H9 (cell line): ENCODE measurements around the gene TESPA1. TPM values are rescaled to one million over a fixed set of nuclear protein-coding genes. Genes with fewer than 3 reads are reported as not detected.

Source experiments
- DNase-seq: peaks from one replicate; pipeline ENCODE4 v3.0.0-alpha.2; 2017
- H2AFZ ChIP-seq: one replicate; pipeline ENCODE4 v1.6.1; 2013; ENCODE audit warnings: mild to moderate bottlenecking, low read length, control low read depth, moderate library complexity
- H2AK5ac ChIP-seq: 2 replicates; pipeline ENCODE4 v1.6.1; 2013; ENCODE audit warnings: low read length, control low read depth, mixed read lengths; ENCODE audit not compliant: insufficient read length
- H2BK120ac ChIP-seq: one replicate; pipeline ENCODE4 v1.6.1; 2013; ENCODE audit warnings: low read depth, mild to moderate bottlenecking, low read length, control low read depth, inconsistent platforms; ENCODE audit not compliant: poor library complexity, severe bottlenecking
- H2BK12ac ChIP-seq: 2 replicates; pipeline ENCODE4 v1.6.1; 2013; ENCODE audit warnings: low read length, control low read depth, mixed read lengths, low read depth; ENCODE audit not compliant: insufficient read length
- H2BK15ac ChIP-seq: 2 replicates; pipeline ENCODE4 v1.6.1; 2013; ENCODE audit warnings: low read depth, low read length, control low read depth
- H2BK20ac ChIP-seq: one replicate; pipeline ENCODE4 v1.6.1; 2013; ENCODE audit warnings: low read depth, mild to moderate bottlenecking, low read length, control low read depth, inconsistent platforms; ENCODE audit not compliant: poor library complexity, severe bottlenecking
- H2BK5ac ChIP-seq: 2 replicates; pipeline ENCODE4 v1.6.1; 2013; ENCODE audit warnings: low read length, control low read depth, mixed read lengths; ENCODE audit not compliant: insufficient read length
- H3K14ac ChIP-seq: 2 replicates; pipeline ENCODE4 v1.6.1; 2013; ENCODE audit warnings: low read length, control low read depth; ENCODE audit not compliant: insufficient read depth
- H3K18ac ChIP-seq: 2 replicates; pipeline ENCODE4 v1.6.1; 2013; ENCODE audit warnings: low read depth, mild to moderate bottlenecking, mixed read lengths, low read length, control low read depth; ENCODE audit not compliant: insufficient read length
- H3K23ac ChIP-seq: 2 replicates; pipeline ENCODE4 v1.6.1; 2013; ENCODE audit warnings: low read length, control low read depth, mixed read lengths, low read depth; ENCODE audit not compliant: insufficient read length
- H3K23me2 ChIP-seq: 2 replicates; pipeline ENCODE4 v1.6.1; 2013; ENCODE audit warnings: low read depth, mild to moderate bottlenecking, mixed read lengths, low read length, control low read depth; ENCODE audit not compliant: insufficient read length, poor library complexity, severe bottlenecking
- H3K27ac ChIP-seq: 2 replicates; pipeline ENCODE4 v1.5.1; 2013; ENCODE audit warnings: low read length, control low read depth, mixed read lengths, low read depth; ENCODE audit not compliant: insufficient read length
- H3K27me3 ChIP-seq: 2 replicates; pipeline ENCODE4 v1.6.1; 2013; ENCODE audit warnings: low read length, control low read depth, inconsistent platforms; ENCODE audit not compliant: insufficient read depth
- H3K4ac ChIP-seq: 2 replicates; pipeline ENCODE4 v1.6.1; 2013; ENCODE audit warnings: low read depth, mild to moderate bottlenecking, control low read depth, inconsistent platforms, low read length, moderate library complexity
- H3K4me1 ChIP-seq: 2 replicates; pipeline ENCODE4 v1.6.1; 2013; ENCODE audit warnings: low read length, control low read depth, inconsistent platforms; ENCODE audit not compliant: insufficient read depth
- H3K4me2 ChIP-seq: 2 replicates; pipeline ENCODE4 v1.6.1; 2013; ENCODE audit warnings: low read length, control low read depth, mixed read lengths; ENCODE audit not compliant: insufficient read length, insufficient read depth
- H3K56ac ChIP-seq: 2 replicates; pipeline ENCODE4 v1.6.1; 2013; ENCODE audit warnings: low read depth, mild to moderate bottlenecking, mixed read lengths, low read length, control low read depth; ENCODE audit not compliant: insufficient read length
- H3K79me1 ChIP-seq: 2 replicates; pipeline ENCODE4 v1.6.1; 2013; ENCODE audit warnings: low read depth, mild to moderate bottlenecking, moderate library complexity, low read length, control low read depth, inconsistent platforms; ENCODE audit not compliant: insufficient read depth, poor library complexity, severe bottlenecking
- H3K79me2 ChIP-seq: 2 replicates; pipeline ENCODE4 v1.6.1; 2013; ENCODE audit warnings: low read length, control low read depth, inconsistent platforms; ENCODE audit not compliant: insufficient read depth
- H3K9ac ChIP-seq: 2 replicates; pipeline ENCODE4 v1.6.1; 2013; ENCODE audit warnings: low read length, control low read depth, mixed read lengths; ENCODE audit not compliant: insufficient read length; ENCODE audit errors: extremely low read depth
- H3K9me3 ChIP-seq: one replicate; pipeline ENCODE4 v1.6.1; 2013; ENCODE audit warnings: low read depth, low read length, inconsistent platforms; ENCODE audit not compliant: control insufficient read depth
- H3T11ph ChIP-seq: one replicate; pipeline ENCODE4 v1.6.1; 2013; ENCODE audit warnings: mild to moderate bottlenecking, low read length, control low read depth, inconsistent platforms
- H4K20me1 ChIP-seq: one replicate; pipeline ENCODE4 v1.6.1; 2013; ENCODE audit not compliant: control insufficient read depth, insufficient read length, insufficient read depth
- H4K5ac ChIP-seq: 2 replicates; pipeline ENCODE4 v1.6.1; 2013; ENCODE audit warnings: low read depth, mild to moderate bottlenecking, mixed read lengths, low read length, control low read depth; ENCODE audit not compliant: insufficient read length
- H4K8ac ChIP-seq: replicated peaks from 2 replicates; pipeline ENCODE4 v1.6.1; 2013; ENCODE audit warnings: low read length, control low read depth, mixed read lengths, low read depth; ENCODE audit not compliant: insufficient read length
- H4K91ac ChIP-seq: 2 replicates; pipeline ENCODE4 v1.6.1; 2013; ENCODE audit warnings: low read depth, mild to moderate bottlenecking, moderate library complexity, mixed read lengths, low read length, control low read depth; ENCODE audit not compliant: insufficient read length
- H3K27ac Mint-ChIP-seq, 3 experiments: 2 replicates in 2 of 3; 3 replicates in 1 of 3; pipeline ENCODE4 v1.8.0; 2020 to 2021; ENCODE audit warnings: mixed read lengths in 3 of 3, mild to moderate bottlenecking in 1 of 3, moderate library complexity in 1 of 3
- H3K27me3 Mint-ChIP-seq: 2 replicates; pipeline ENCODE4 v1.8.0; 2021; ENCODE audit warnings: low read depth, mild to moderate bottlenecking, moderate library complexity, mixed read lengths
- H3K36me3 Mint-ChIP-seq, 3 experiments: 2 replicates in 2 of 3; 3 replicates in 1 of 3; pipeline ENCODE4 v1.8.0; 2020 to 2021; ENCODE audit warnings: low read depth in 3 of 3, mixed read lengths in 3 of 3; ENCODE audit not compliant: insufficient read depth in 1 of 3
- H3K4me1 Mint-ChIP-seq, 2 experiments: 2 replicates each; pipeline ENCODE4 v1.8.0; 2020; ENCODE audit warnings: mixed read lengths in 2 of 2
- H3K4me3 Mint-ChIP-seq, 2 experiments: 2 replicates in 1 of 2; 3 replicates in 1 of 2; pipeline ENCODE4 v1.8.0; 2020 to 2021; ENCODE audit warnings: mild to moderate bottlenecking in 2 of 2, mixed read lengths in 2 of 2, moderate library complexity in 1 of 2
- H3K9me3 Mint-ChIP-seq, 2 experiments: 2 replicates in 1 of 2; 3 replicates in 1 of 2; pipeline ENCODE4 v1.8.0; 2020; ENCODE audit warnings: mild to moderate bottlenecking in 2 of 2, mixed read lengths in 2 of 2, moderate library complexity in 1 of 2
- CTCF ChIP-seq: fragments of 200-600 bp; sonication (generic); conservative IDR thresholded peaks from 3 replicates; pipeline ENCODE4 v1.8.0; 2021; ENCODE audit warnings: antibody characterized with exemption, mild to moderate bottlenecking
- WGBS: extraction: QIAGEN DNeasy Blood & Tissue Kit; methylation state at CpG from one replicate; pipeline ENCODE4 v1.1.7; 2013; ENCODE audit warnings: missing lambda C conversion rate, low lambda C conversion rate, mixed read lengths; ENCODE audit not compliant: insufficient read length; ENCODE audit errors: extremely low coverage; 5-methylcytosine and 5-hydroxymethylcytosine counted together
- total RNA-seq: library from RNA; stranded (reverse); gene quantifications from 2 replicates; pipeline ENCODE4 v1.2.1, GENCODE V29; 2021

TESPA1 gene
- total RNA-seq, 1 experiment from 2014 or later: not detected

GRCh38 chr12:54954801-54955200 is 29.8 kb downstream of the TESPA1 start:
- H2BK20ac ChIP-seq: no peak overlapping the region
- H3K4ac ChIP-seq: no peak overlapping the region
- no peak overlapping the region for H3K9ac ChIP-seq
- no peak overlapping the region for H2BK12ac ChIP-seq
- H3K27ac Mint-ChIP-seq: no peak overlapping the region
- H2BK15ac ChIP-seq: no peak overlapping the region
- H2BK120ac ChIP-seq: no peak overlapping the region
- no peak overlapping the region for H2BK5ac ChIP-seq
- no peak overlapping the region for H3K27ac ChIP-seq
- TF ChIP-seq CTCF: no peak
- no peaks in the 10 kb centered on the region; a peak in 1 of 7 replicates for H3K36me3 Mint-ChIP-seq
- no peaks in the 10 kb centered on the region for H3K23me2 ChIP-seq
- H3K4me1 ChIP-seq: no peaks in the 10 kb centered on the region
- H2AK5ac ChIP-seq: no peak overlapping the region
- DNase-seq: no peak
- H3K27me3 ChIP-seq: no peaks in the 10 kb centered on the region
- H3K18ac ChIP-seq: no peak overlapping the region
- no peak overlapping the region for H4K5ac ChIP-seq
- no peak overlapping the region for H4K8ac ChIP-seq
- no peak overlapping the region for H2AFZ ChIP-seq
- H3K14ac ChIP-seq: no peak overlapping the region
- no peak overlapping the region for H3K56ac ChIP-seq
- no peak overlapping the region for H3K23ac ChIP-seq
- no CpG with 5 or more reads among the region's 3 CpGs for WGBS
- H3K9me3 Mint-ChIP-seq: peaks cover 0 to 2% of the 10 kb centered on the region in 2 experiments; a peak in 2 of 5 replicates
- H3K79me2 ChIP-seq: no peaks in the 10 kb centered on the region
- no peak overlapping the region for H3K4me3 Mint-ChIP-seq
- no peaks in the 10 kb centered on the region; the same call in 1 of the 2 replicates for H3K27me3 Mint-ChIP-seq
- H3K9me3 ChIP-seq: no peaks in the 10 kb centered on the region
- H4K20me1 ChIP-seq: no peaks in the 10 kb centered on the region
- H3K4me1 Mint-ChIP-seq: peaks cover 7 to 14% of the 10 kb centered on the region in 2 experiments; a peak in 3 of 4 replicates
- no peak overlapping the region for H3K4me2 ChIP-seq
- H3T11ph ChIP-seq: no peak overlapping the region
- H3K79me1 ChIP-seq: no peaks in the 10 kb centered on the region
- H4K91ac ChIP-seq: no peak overlapping the region
